Neural progenitor cell (in vitro differentiated cells): ENCODE results near the gene LRBA. TPM values are rescaled to one million over a fixed set of nuclear protein-coding genes. Genes with fewer than 3 reads are reported as not detected.

Source experiments
- DNase-seq: peaks from one replicate; pipeline ENCODE4 v3.0.0-alpha.2; 2016; ENCODE audit warnings: low spot score
- H2AFZ ChIP-seq: fragments of 200-600 bp; sonication (generic); replicated peaks from 2 replicates; pipeline ENCODE4 v1.6.1; 2016; ENCODE audit warnings: antibody characterized with exemption
- H3F3A ChIP-seq: fragments of 200-600 bp; sonication (generic); 2 replicates; pipeline ENCODE4 v1.6.1; 2016; ENCODE audit warnings: antibody characterized with exemption, low read depth
- H3K27ac ChIP-seq: fragments of 200-600 bp; sonication (generic); 2 replicates; pipeline ENCODE4 v1.5.1; 2016; ENCODE audit warnings: mild to moderate bottlenecking
- H3K27me3 ChIP-seq: fragments of 200-600 bp; sonication (generic); 2 replicates; pipeline ENCODE4 v1.6.1; 2016; ENCODE audit warnings: mild to moderate bottlenecking, moderate library complexity
- H3K36me3 ChIP-seq: fragments of 200-600 bp; sonication (generic); 2 replicates; pipeline ENCODE4 v1.5.1; 2016
- H3K4me1 ChIP-seq: fragments of 200-600 bp; sonication (generic); 2 replicates; pipeline ENCODE4 v1.6.1; 2016; ENCODE audit warnings: mixed run types
- H3K4me2 ChIP-seq: fragments of 200-600 bp; sonication (generic); 2 replicates; pipeline ENCODE4 v1.6.1; 2016
- H3K4me3 ChIP-seq: fragments of 200-600 bp; sonication (generic); 2 replicates; pipeline ENCODE4 v1.5.1; 2016
- H3K79me2 ChIP-seq: fragments of 200-600 bp; sonication (generic); 2 replicates; pipeline ENCODE4 v1.6.1; 2016; ENCODE audit warnings: low read depth
- H3K9ac ChIP-seq: fragments of 200-600 bp; sonication (generic); 2 replicates; pipeline ENCODE4 v1.6.1; 2016
- H3K9me3 ChIP-seq: fragments of 200-600 bp; sonication (generic); 2 replicates; pipeline ENCODE4 v1.5.1; 2016; ENCODE audit warnings: low read depth
- H4K20me1 ChIP-seq: fragments of 200-600 bp; sonication (generic); 2 replicates; pipeline ENCODE4 v1.6.1; 2016; ENCODE audit warnings: low read depth
- H3K27ac Mint-ChIP-seq: 3 replicates; pipeline ENCODE4 v1.8.0; 2021; ENCODE audit warnings: mixed read lengths
- H3K27me3 Mint-ChIP-seq: 2 replicates; pipeline ENCODE4 v1.8.0; 2022; ENCODE audit warnings: low read depth, mild to moderate bottlenecking, inconsistent platforms, moderate library complexity, mixed read lengths; ENCODE audit not compliant: insufficient read depth
- H3K36me3 Mint-ChIP-seq: 3 replicates; pipeline ENCODE4 v1.8.0; 2021; ENCODE audit warnings: mixed read lengths
- H3K4me1 Mint-ChIP-seq: 3 replicates; pipeline ENCODE4 v1.8.0; 2021; ENCODE audit warnings: mixed read lengths
- H3K4me3 Mint-ChIP-seq: 3 replicates; pipeline ENCODE4 v1.8.0; 2021; ENCODE audit warnings: mild to moderate bottlenecking, moderate library complexity, mixed read lengths
- H3K9me3 Mint-ChIP-seq: 3 replicates; pipeline ENCODE4 v1.8.0; 2020; ENCODE audit warnings: mixed read lengths
- CTCF ChIP-seq: fragments of 200-600 bp; sonication (generic); IDR thresholded peaks from 2 replicates; pipeline ENCODE4 v1.5.1; 2017; ENCODE audit warnings: antibody characterized with exemption, mild to moderate bottlenecking
- EZH2 ChIP-seq: fragments of 200-600 bp; sonication (generic); IDR thresholded peaks from 2 replicates; pipeline ENCODE4 v1.6.1; 2017; ENCODE audit warnings: antibody characterized with exemption, mild to moderate bottlenecking, moderate library complexity
- EZH2phosphoT487 ChIP-seq: fragments of 200-600 bp; sonication (generic); IDR thresholded peaks from 2 replicates; pipeline ENCODE4 v1.6.1; 2017; ENCODE audit warnings: antibody characterized with exemption
- total RNA-seq: library from RNA; depleted of rRNA; stranded (reverse); fragments of >200 nt; gene quantifications from 2 replicates; pipeline ENCODE4 v1.2.3, GENCODE V29; 2015; ENCODE audit warnings: low replicate concordance

The LRBA gene
- total RNA-seq, 1 donor from 2014 or later: 111 TPM

- H3K9ac ChIP-seq: no peak overlapping the region
- Mint-ChIP-seq H3K4me1 (no peaks in the 10 kb centered on the region), H3K9me3 (no peaks in the 10 kb centered on the region), H3K27me3 (no peaks in the 10 kb centered on the region), H3K4me3 (no peak overlapping the region), H3K36me3 (no peaks in the 10 kb centered on the region), H3K27ac (no peak overlapping the region)
- no peak overlapping the region for H3K4me3 ChIP-seq
- no peaks in the 10 kb centered on the region for H3K27me3 ChIP-seq
- no peak overlapping the region for H3K4me2 ChIP-seq
- TF ChIP-seq CTCF: no peak
- TF ChIP-seq EZH2: no peak
- no peak for TF ChIP-seq EZH2phosphoT487
- no peaks in the 10 kb centered on the region for H3K4me1 ChIP-seq
- H3K79me2 ChIP-seq: no peaks in the 10 kb centered on the region
- no peaks in the 10 kb centered on the region for H3K9me3 ChIP-seq
- H3K36me3 ChIP-seq: no peaks in the 10 kb centered on the region
- H3F3A ChIP-seq: no peaks in the 10 kb centered on the region
- no peak for DNase-seq
- H3K27ac ChIP-seq: no peak overlapping the region
- H4K20me1 ChIP-seq: no peaks in the 10 kb centered on the region
- no peak overlapping the region for H2AFZ ChIP-seq
Measured at GRCh38 chr4:150462743-150463142, 552.3 kb downstream of the LRBA start.

- no peak overlapping the region for H3K27ac Mint-ChIP-seq
- TF ChIP-seq EZH2phosphoT487 (no peak), EZH2 (no peak), CTCF (no peak)
Measured at GRCh38 chr4:150461957-150462356, 553.1 kb downstream of the LRBA start.

GRCh38 chr4:150457802-150458201 lies 557.3 kb downstream of the LRBA start:
- H3K4me3 ChIP-seq: no peak overlapping the region
- Mint-ChIP-seq H3K36me3 (peaks cover 4% of the 10 kb centered on the region), H3K27me3 (no peaks in the 10 kb centered on the region), H3K27ac (no peak overlapping the region), H3K4me3 (no peak overlapping the region), H3K9me3 (peaks cover 2% of the 10 kb centered on the region), H3K4me1 (no peaks in the 10 kb centered on the region)
- H3K9me3 ChIP-seq: no peaks in the 10 kb centered on the region
- TF ChIP-seq CTCF (no peak), EZH2 (no peak), EZH2phosphoT487 (no peak)
- H3K36me3 ChIP-seq: no peaks in the 10 kb centered on the region
- H3K27ac ChIP-seq: no peak overlapping the region
- H3K4me1 ChIP-seq: no peaks in the 10 kb centered on the region
- DNase-seq: no peak
- H3F3A ChIP-seq: no peaks in the 10 kb centered on the region
- no peak overlapping the region for H2AFZ ChIP-seq
- H3K79me2 ChIP-seq: no peaks in the 10 kb centered on the region
- no peaks in the 10 kb centered on the region for H3K27me3 ChIP-seq
- H3K9ac ChIP-seq: no peak overlapping the region
- H4K20me1 ChIP-seq: no peaks in the 10 kb centered on the region
- no peak overlapping the region for H3K4me2 ChIP-seq

More at GRCh38 chr4:150461957-150462356, 553.1 kb downstream of the LRBA start:
- Histone ChIP-seq H3K27me3 (no peaks in the 10 kb centered on the region), H2AFZ (no peak overlapping the region), H3K4me2 (no peak overlapping the region), H3K9me3 (no peaks in the 10 kb centered on the region), H3K36me3 (no peaks in the 10 kb centered on the region), H3K9ac (no peak overlapping the region), H3K79me2 (no peaks in the 10 kb centered on the region), H3K4me1 (no peaks in the 10 kb centered on the region), H3F3A (no peaks in the 10 kb centered on the region), H4K20me1 (no peaks in the 10 kb centered on the region), H3K4me3 (no peak overlapping the region), H3K27ac (no peak overlapping the region)
- H3K9me3 Mint-ChIP-seq: no peaks in the 10 kb centered on the region
- no peak for DNase-seq
- no peaks in the 10 kb centered on the region for H3K27me3 Mint-ChIP-seq
- H3K36me3 Mint-ChIP-seq: no peaks in the 10 kb centered on the region
- H3K4me1 Mint-ChIP-seq: no peaks in the 10 kb centered on the region
- H3K4me3 Mint-ChIP-seq: no peak overlapping the region
